ENCODE results near the gene OR10AD1.
"Not testable (repeated sequence)": the region's sequence is repeated elsewhere in the genome, so short reads cannot be mapped to it uniquely, and the experiment has no call there.

The OR10AD1 gene

DNA sequence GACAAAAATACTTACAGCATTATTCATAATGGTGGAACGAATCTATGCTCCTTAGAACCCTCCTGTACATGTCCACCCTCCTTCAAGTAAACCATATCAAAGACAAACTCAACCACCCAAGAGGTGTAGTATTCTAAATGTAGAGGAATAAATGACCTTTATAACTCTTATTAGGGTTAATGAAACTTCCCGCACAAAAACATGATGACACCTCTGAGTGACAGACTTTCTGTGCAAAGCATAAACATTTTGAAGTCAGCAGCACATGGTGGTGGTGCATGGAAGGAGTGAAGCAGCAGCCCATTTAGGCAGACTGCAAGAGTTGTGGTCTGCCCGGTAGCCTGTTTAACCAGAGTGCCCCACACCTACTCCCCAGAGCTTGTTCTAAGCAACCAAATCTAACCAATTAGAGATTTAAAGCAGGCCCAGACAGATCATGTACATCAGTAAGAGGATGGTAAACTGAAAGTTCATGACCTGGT, 45.2 kb downstream of the OR10AD1 start:
- DNase-seq, result no peak

DNA sequence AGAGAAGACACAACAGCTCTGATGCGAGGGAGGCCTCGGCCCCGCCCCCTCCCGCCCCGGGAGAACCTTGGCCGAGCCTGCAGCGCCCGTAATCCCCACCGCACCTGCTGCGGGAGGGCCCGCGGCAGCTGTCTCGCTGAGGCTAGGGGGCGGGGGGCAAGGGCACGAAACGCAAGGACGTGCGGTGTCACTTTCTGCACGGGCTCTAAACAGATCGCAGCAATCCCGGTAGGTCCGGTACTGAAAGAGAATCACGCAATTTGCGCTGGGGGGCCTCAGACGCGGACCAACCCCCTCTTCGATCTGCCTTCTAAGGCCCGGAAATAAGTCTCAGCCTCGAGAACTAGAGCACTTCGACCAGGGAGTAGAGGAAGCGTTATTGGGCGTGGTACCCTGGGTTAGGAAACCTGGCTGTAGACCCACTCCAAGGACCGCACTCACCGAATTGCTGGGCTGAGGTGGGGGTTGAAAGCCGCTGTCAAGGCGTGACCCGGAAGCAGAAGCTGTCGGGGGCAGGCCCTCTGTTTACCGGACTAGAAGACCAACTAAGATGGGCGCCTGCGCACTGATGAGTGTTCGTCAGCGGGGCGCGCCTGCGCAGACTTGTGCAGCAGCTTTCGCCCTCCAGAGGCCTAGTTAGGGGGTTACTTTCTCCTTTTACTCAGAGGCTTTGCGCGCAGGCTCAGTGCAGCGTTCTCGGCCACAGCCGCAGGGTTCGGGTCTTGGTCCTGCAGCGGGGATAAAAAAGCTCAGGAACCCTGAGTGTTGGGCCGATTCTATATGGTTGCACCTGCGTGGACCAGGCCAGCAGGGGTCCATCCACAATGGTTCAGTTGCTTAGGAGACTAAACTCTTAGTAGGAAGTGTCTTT, 45.8 kb downstream of the OR10AD1 start, which contains the start of gene ASB8:
Gene ASB8, minus strand, starts transcription at position 498 of the 871 bp plus-strand sequence. CDS start 4,019 bp downstream, outside the sequence.
- DNase-seq, result peak; percentile 99

DNA sequence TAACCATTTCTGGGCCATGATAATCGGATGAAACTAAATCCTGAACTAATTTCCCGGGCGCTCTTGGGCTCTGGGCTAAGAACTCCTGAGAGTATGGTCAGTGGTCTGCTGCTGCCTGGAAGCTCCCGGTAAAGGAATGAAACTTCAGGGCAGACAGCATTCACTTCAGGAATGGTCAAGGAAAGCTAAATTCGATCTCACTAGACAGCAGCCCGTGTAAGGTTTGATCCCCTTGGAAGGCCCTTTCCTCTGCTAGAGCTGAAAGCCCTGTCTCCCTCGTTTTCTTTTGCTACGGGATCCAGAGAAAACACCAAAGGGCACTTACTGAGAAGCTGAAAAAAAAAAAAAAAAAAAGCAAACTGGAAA, 46.5 kb downstream of the OR10AD1 start:
- no peak for DNase-seq

DNA sequence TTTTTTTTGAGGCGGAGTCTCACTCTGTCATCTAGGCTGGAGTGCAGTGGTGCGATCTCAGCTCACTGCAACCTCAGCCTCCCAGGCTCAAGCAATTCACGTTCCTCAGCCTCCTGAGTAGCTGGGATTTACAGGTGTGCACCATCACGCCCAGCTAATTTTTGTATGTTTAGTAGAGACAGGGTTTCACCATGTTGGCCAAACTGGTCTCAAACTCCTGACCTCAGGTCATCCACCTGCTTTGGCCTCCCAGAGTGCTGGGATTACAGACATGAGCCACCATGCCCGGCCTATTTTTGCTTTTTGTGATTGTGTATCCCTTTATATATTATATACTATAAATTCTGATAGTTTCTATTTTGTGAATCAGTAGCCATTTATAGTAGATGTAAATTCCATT, 47.3 kb downstream of the OR10AD1 start:
- DNase-seq, result not testable (repeated sequence)

All from activated CD4-positive, CD25-positive, alpha-beta regulatory T cell treated with anti-CD3 and anti-CD28 coated beads, Interleukin-2, amount 50 U/mL, for 72 hours (primary cell).